ENCODE measurements around the gene HAAO. TPM values are rescaled to one million over a fixed set of nuclear protein-coding genes. Genes with fewer than 3 reads are reported as not detected.

HAAO gene
- total and polyA plus RNA-seq, 2 of the 13 experiments (the other 11 are each of a cell fraction or from before 2014, with no cell fraction given), result 36.1 to 42.7 TPM

GRCh38 chr2:42794271-42795046, 2.1 kb upstream of the HAAO start (continued):
- TF ChIP-seq ZFP1 (CRISPR knock-in tag; IDR thresholded peaks at IDR 0.05) (no peak), ZNF670 (CRISPR knock-in tag; IDR thresholded peaks at IDR 0.05; ENCODE audit: borderline replicate concordance) (peak; percentile 43; the same call in 1 of the 2 replicates), ZNF20 (CRISPR knock-in tag; IDR thresholded peaks at IDR 0.05) (no peak), PHF5A (CRISPR knock-in tag; IDR thresholded peaks at IDR 0.05; ENCODE audit: low read depth, unreplicated experiment) (peak; percentile 64), ZMAT5 (CRISPR knock-in tag; IDR thresholded peaks at IDR 0.05; ENCODE audit: borderline replicate concordance, low read depth) (no peak), ZFP41 (CRISPR knock-in tag; IDR thresholded peaks at IDR 0.05; ENCODE audit: borderline replicate concordance) (no peak), ZNF343 (CRISPR knock-in tag; IDR thresholded peaks at IDR 0.05) (0 out of 2 replicates have a peak, but pooled peaks have one; percentile 37), ZNF616 (CRISPR knock-in tag; IDR thresholded peaks at IDR 0.05; ENCODE audit: low read depth) (no peak), ZBTB7A (CRISPR knock-in tag; IDR thresholded peaks at IDR 0.05) (no peak), ZFX (CRISPR knock-in tag; IDR thresholded peaks at IDR 0.05; ENCODE audit: low read depth) (peak; percentile 80), HMG20B (CRISPR knock-in tag; conservative IDR thresholded peaks at IDR 0.05) (no peak; the same call in 1 of the 2 replicates), SOX6 (IDR thresholded peaks at IDR 0.05) (no peak), SOX6 (CRISPR knock-in tag; IDR thresholded peaks at IDR 0.05) (peak; percentile 60), SNRNP70 (IDR thresholded peaks at IDR 0.05; ENCODE audit: low read depth, low read length) (no peak), XRCC5 (optimal IDR thresholded peaks at IDR 0.05; ENCODE audit: low read length) (peak; percentile 98), ZNF558 (CRISPR knock-in tag; IDR thresholded peaks at IDR 0.05; ENCODE audit: borderline replicate concordance) (no peak), ZBTB43 (CRISPR knock-in tag; conservative IDR thresholded peaks at IDR 0.05) (no peak), NR2C2 (CRISPR knock-in tag; IDR thresholded peaks at IDR 0.05; ENCODE audit: borderline replicate concordance) (no peak), CC2D1A (CRISPR knock-in tag; IDR thresholded peaks at IDR 0.05) (no peak), YEATS2 (CRISPR knock-in tag; IDR thresholded peaks at IDR 0.05; ENCODE audit: borderline replicate concordance) (peak; percentile 23; the same call in 1 of the 2 replicates), IRF2 (CRISPR knock-in tag; IDR thresholded peaks at IDR 0.05) (peak; percentile 74; the same call in 1 of the 2 replicates), ZNF10 (CRISPR knock-in tag; IDR thresholded peaks at IDR 0.05; ENCODE audit: borderline replicate concordance, low read depth) (no peak), KDM2A (CRISPR knock-in tag; IDR thresholded peaks at IDR 0.05; ENCODE audit: borderline replicate concordance, low read depth) (peak; percentile 57; the same call in 1 of the 2 replicates), CEBPG (CRISPR knock-in tag; IDR thresholded peaks at IDR 0.05) (no peak), HNF4G (IDR thresholded peaks at IDR 0.05; ENCODE audit: borderline replicate concordance, low read depth, low read length) (no peak), HNF4G (CRISPR knock-in tag; IDR thresholded peaks at IDR 0.05; ENCODE audit: borderline replicate concordance, low read depth) (peak; percentile 30; the same call in 1 of the 2 replicates), ZNF34 (CRISPR knock-in tag; IDR thresholded peaks at IDR 0.05; ENCODE audit: borderline replicate concordance) (no peak), NFKB2 (CRISPR knock-in tag; IDR thresholded peaks at IDR 0.05; ENCODE audit: borderline replicate concordance) (no peak)
- TF ChIP-seq, protein P1, sequence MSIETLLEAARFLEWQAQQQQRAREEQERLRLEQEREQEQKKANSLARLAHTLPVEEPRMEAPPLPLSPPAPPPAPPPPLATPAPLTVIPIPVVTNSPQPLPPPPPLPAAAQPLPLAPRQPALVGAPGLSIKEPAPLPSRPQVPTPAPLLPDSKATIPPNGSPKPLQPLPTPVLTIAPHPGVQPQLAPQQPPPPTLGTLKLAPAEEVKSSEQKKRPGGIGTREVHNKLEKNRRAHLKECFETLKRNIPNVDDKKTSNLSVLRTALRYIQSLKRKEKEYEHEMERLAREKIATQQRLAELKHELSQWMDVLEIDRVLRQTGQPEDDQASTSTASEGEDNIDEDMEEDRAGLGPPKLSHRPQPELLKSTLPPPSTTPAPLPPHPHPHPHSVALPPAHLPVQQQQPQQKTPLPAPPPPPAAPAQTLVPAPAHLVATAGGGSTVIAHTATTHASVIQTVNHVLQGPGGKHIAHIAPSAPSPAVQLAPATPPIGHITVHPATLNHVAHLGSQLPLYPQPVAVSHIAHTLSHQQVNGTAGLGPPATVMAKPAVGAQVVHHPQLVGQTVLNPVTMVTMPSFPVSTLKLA (IDR thresholded peaks at IDR 0.05), result no peak
